ENCODE data around the gene CBLC.

GRCh38 chr19:44731622-44732021 lies 46.1 kb upstream of the CBLC start:
- TF ChIP-seq, protein P1, sequence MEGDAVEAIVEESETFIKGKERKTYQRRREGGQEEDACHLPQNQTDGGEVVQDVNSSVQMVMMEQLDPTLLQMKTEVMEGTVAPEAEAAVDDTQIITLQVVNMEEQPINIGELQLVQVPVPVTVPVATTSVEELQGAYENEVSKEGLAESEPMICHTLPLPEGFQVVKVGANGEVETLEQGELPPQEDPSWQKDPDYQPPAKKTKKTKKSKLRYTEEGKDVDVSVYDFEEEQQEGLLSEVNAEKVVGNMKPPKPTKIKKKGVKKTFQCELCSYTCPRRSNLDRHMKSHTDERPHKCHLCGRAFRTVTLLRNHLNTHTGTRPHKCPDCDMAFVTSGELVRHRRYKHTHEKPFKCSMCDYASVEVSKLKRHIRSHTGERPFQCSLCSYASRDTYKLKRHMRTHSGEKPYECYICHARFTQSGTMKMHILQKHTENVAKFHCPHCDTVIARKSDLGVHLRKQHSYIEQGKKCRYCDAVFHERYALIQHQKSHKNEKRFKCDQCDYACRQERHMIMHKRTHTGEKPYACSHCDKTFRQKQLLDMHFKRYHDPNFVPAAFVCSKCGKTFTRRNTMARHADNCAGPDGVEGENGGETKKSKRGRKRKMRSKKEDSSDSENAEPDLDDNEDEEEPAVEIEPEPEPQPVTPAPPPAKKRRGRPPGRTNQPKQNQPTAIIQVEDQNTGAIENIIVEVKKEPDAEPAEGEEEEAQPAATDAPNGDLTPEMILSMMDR (IDR thresholded peaks at IDR 0.05), result no peak
- no peak for TF ChIP-seq POLR2AphosphoS5 (IDR thresholded peaks at IDR 0.05)
- TF ChIP-seq POLR2A (IDR thresholded peaks at IDR 0.05), result no peak
